HEK293 (cell line): ENCODE data around the gene ZRANB1.
A peak's percentile ranks its signal among the peaks of the same experiment; 100 is the strongest.

Experiments used
- CTCF ChIA-PET: fragments of 350-600 bp; formaldehyde crosslinking; extraction: SDS; loops from one replicate; lab custom pipeline; 2021; ENCODE audit warnings: antibody characterized with exemption; lab: Yijun Ruan, JAX
- POLR2A ChIA-PET: fragments of 300-600 bp; formaldehyde crosslinking; extraction: SDS; loops from one replicate; lab custom pipeline; 2020; ENCODE audit warnings: antibody characterized with exemption, inconsistent platforms; lab: Yijun Ruan, JAX
- H3K27ac ChIP-seq: fragments of 200-500 bp; sonication (Bioruptor generic); 2 replicates; pipeline ENCODE4 v1.5.1; 2014; ENCODE audit warnings: low read depth, low read length, control low read depth, inconsistent platforms; ENCODE audit errors: extremely low read depth
- H3K36me3 ChIP-seq, 2 experiments: fragments of 200-500 bp in 1 of 2; sonication (Bioruptor generic) in 1 of 2; 1 replicate in 1 of 2; 2 replicates in 1 of 2; pipeline ENCODE4 v1.5.1; 2014 to 2017; ENCODE audit warnings: inconsistent platforms in 2 of 2, low read length in 2 of 2; ENCODE audit not compliant: control insufficient read depth in 2 of 2, insufficient read depth in 1 of 2
- H3K4me1 ChIP-seq: fragments of 200-500 bp; sonication (Bioruptor generic); 2 replicates; pipeline ENCODE4 v1.5.1; 2014; ENCODE audit warnings: mild to moderate bottlenecking, low read length, inconsistent platforms; ENCODE audit not compliant: control insufficient read depth, insufficient read depth
- H3K4me3 ChIP-seq: 2 replicates; pipeline ENCODE4 v1.5.1; 2011; ENCODE audit warnings: low read depth, mild to moderate bottlenecking, control low read depth, low read length, moderate library complexity
- H3K9me3 ChIP-seq: fragments of 200-500 bp; sonication (Bioruptor generic); 2 replicates; pipeline ENCODE4 v1.5.1; 2014; ENCODE audit warnings: low read depth, low read length, inconsistent platforms; ENCODE audit not compliant: control insufficient read depth, insufficient read depth
- BCL11B ChIP-seq: fragments of 450-650 bp; formaldehyde crosslinking; IDR thresholded peaks from 2 replicates; pipeline ENCODE4 v1.5.1; 2016; ENCODE audit warnings: low read depth, missing biosample characterization, missing genetic modification characterization
- GFI1B ChIP-seq: fragments of 450-650 bp; formaldehyde crosslinking; IDR thresholded peaks from 2 replicates; pipeline ENCODE4 v1.5.1; 2016; ENCODE audit warnings: missing biosample characterization, missing genetic modification characterization
- GLI4 ChIP-seq: fragments of 450-650 bp; formaldehyde crosslinking; IDR thresholded peaks from 2 replicates; pipeline ENCODE4 v1.5.1; 2016; ENCODE audit warnings: missing biosample characterization, missing genetic modification characterization
- GLIS1 ChIP-seq: fragments of 450-650 bp; formaldehyde crosslinking; IDR thresholded peaks from 2 replicates; pipeline ENCODE4 v1.5.1; 2016; ENCODE audit warnings: missing biosample characterization, missing genetic modification characterization
- HOXD13 ChIP-seq: sonication (generic); formaldehyde crosslinking; IDR thresholded peaks from 2 replicates; pipeline ENCODE4 v1.8.0; 2022; ENCODE audit warnings: missing genetic modification reagents, borderline replicate concordance
- KLF10 ChIP-seq: fragments of 450-650 bp; IDR thresholded peaks from 2 replicates; pipeline ENCODE4 v1.5.1; 2018; ENCODE audit warnings: missing biosample characterization, mild to moderate bottlenecking, missing genetic modification characterization
- KLF16 ChIP-seq: fragments of 450-650 bp; formaldehyde crosslinking; IDR thresholded peaks from 2 replicates; pipeline ENCODE4 v1.5.1; 2017; ENCODE audit warnings: missing biosample characterization, missing genetic modification characterization
- MZF1 ChIP-seq: fragments of 450-650 bp; formaldehyde crosslinking; IDR thresholded peaks from 2 replicates; pipeline ENCODE4 v1.5.1; 2017; ENCODE audit warnings: missing biosample characterization, missing genetic modification characterization, borderline replicate concordance
- OSR2 ChIP-seq: fragments of 450-650 bp; formaldehyde crosslinking; IDR thresholded peaks from 2 replicates; pipeline ENCODE4 v1.5.1; 2016; ENCODE audit warnings: missing biosample characterization, missing genetic modification characterization
- SP3 ChIP-seq: fragments of 450-650 bp; formaldehyde crosslinking; IDR thresholded peaks from 2 replicates; pipeline ENCODE4 v1.5.1; 2016; ENCODE audit warnings: missing biosample characterization, missing genetic modification characterization
- TCF7L2 ChIP-seq: IDR thresholded peaks from 2 replicates; pipeline ENCODE4 v1.6.1; 2011; ENCODE audit warnings: low read depth, mild to moderate bottlenecking, inconsistent platforms, low read length, moderate library complexity, borderline replicate concordance
- TRIM28 ChIP-seq: IDR thresholded peaks from 2 replicates; pipeline ENCODE4 v1.6.1; 2011; ENCODE audit warnings: low read length, control low read depth, borderline replicate concordance
- ZBTB7A ChIP-seq: fragments of 450-650 bp; formaldehyde crosslinking; IDR thresholded peaks from 2 replicates; pipeline ENCODE4 v1.5.1; 2016; ENCODE audit warnings: low read depth, missing biosample characterization, missing genetic modification characterization
- ZFP37 ChIP-seq: fragments of 450-650 bp; formaldehyde crosslinking; IDR thresholded peaks from 2 replicates; pipeline ENCODE4 v1.5.1; 2016; ENCODE audit warnings: missing biosample characterization, missing genetic modification characterization
- ZIC2 ChIP-seq: fragments of 450-650 bp; formaldehyde crosslinking; IDR thresholded peaks from 2 replicates; pipeline ENCODE4 v1.5.1; 2016; ENCODE audit warnings: missing biosample characterization, missing genetic modification characterization
- ZNF155 ChIP-seq: fragments of 450-650 bp; formaldehyde crosslinking; IDR thresholded peaks from 2 replicates; pipeline ENCODE4 v1.5.1; 2016; ENCODE audit warnings: missing biosample characterization, missing genetic modification characterization
- ZNF169 ChIP-seq: fragments of 450-650 bp; formaldehyde crosslinking; IDR thresholded peaks from 2 replicates; pipeline ENCODE4 v1.5.1; 2016; ENCODE audit warnings: missing biosample characterization, missing genetic modification characterization
- ZNF274 ChIP-seq, 2 experiments: fragments of 200-500 bp in 1 of 2; fragments of 450-650 bp in 1 of 2; sonication (Bioruptor generic) in 1 of 2; formaldehyde crosslinking in 1 of 2; IDR thresholded peaks; 2 replicates each; pipeline versions ENCODE4 v1.5.1 to v1.6.1; 2014 to 2016; ENCODE audit warnings: borderline replicate concordance in 1 of 2, inconsistent platforms in 1 of 2, low read length in 1 of 2, missing biosample characterization in 1 of 2, missing genetic modification characterization in 1 of 2
- ZNF354C ChIP-seq: fragments of 450-650 bp; formaldehyde crosslinking; IDR thresholded peaks from 2 replicates; pipeline ENCODE4 v1.5.1; 2016; ENCODE audit warnings: missing biosample characterization, missing genetic modification characterization, low read depth, borderline replicate concordance
- ZNF37A ChIP-seq: fragments of 450-650 bp; IDR thresholded peaks from 2 replicates; pipeline ENCODE4 v1.5.1; 2018; ENCODE audit warnings: missing biosample characterization, missing genetic modification characterization
- ZNF48 ChIP-seq: fragments of 450-650 bp; formaldehyde crosslinking; IDR thresholded peaks from 2 replicates; pipeline ENCODE4 v1.5.1; 2016; ENCODE audit warnings: missing biosample characterization, missing genetic modification characterization
- ZNF514 ChIP-seq: fragments of 450-650 bp; formaldehyde crosslinking; IDR thresholded peaks from 2 replicates; pipeline ENCODE4 v1.5.1; 2016; ENCODE audit warnings: missing biosample characterization, missing genetic modification characterization
- ZNF549 ChIP-seq: fragments of 450-650 bp; IDR thresholded peaks from 2 replicates; pipeline ENCODE4 v1.5.1; 2018; ENCODE audit warnings: missing biosample characterization, missing genetic modification characterization, mild to moderate bottlenecking, inconsistent platforms, moderate library complexity
- ZNF555 ChIP-seq: fragments of 450-650 bp; formaldehyde crosslinking; conservative IDR thresholded peaks from 2 replicates; pipeline ENCODE4 v1.5.1; 2017; ENCODE audit warnings: missing biosample characterization, mild to moderate bottlenecking, missing genetic modification characterization, inconsistent platforms
- ZNF560 ChIP-seq: fragments of 450-650 bp; formaldehyde crosslinking; IDR thresholded peaks from 2 replicates; pipeline ENCODE4 v1.5.1; 2017; ENCODE audit warnings: missing biosample characterization, missing genetic modification characterization, borderline replicate concordance
- ZNF692 ChIP-seq: fragments of 450-650 bp; formaldehyde crosslinking; IDR thresholded peaks from 2 replicates; pipeline ENCODE4 v1.5.1; 2016; ENCODE audit warnings: missing biosample characterization, missing genetic modification characterization
- TF ChIP-seq, protein P1 (sequence below): fragments of 450-650 bp; formaldehyde crosslinking; conservative IDR thresholded peaks from 2 replicates; pipeline ENCODE4 v1.5.1; 2016; ENCODE audit warnings: low read depth, missing biosample characterization, missing genetic modification characterization

The ZRANB1 gene

GRCh38 chr10:125017547-125018298, 75.8 kb downstream of the ZRANB1 start:
- TF ChIP-seq GLI4: no peak
- TF ChIP-seq GLIS1: peak; percentile 97
- TF ChIP-seq ZIC2 (tag by site-specific recombination): peak; percentile 99
- H3K36me3 ChIP-seq: peaks cover 0 to 37% of the 10 kb centered on the region in 2 experiments; a peak in 2 of 3 replicates
- H3K27ac ChIP-seq: no peak overlapping the region
- ChIA-PET POLR2A (no interaction called here), CTCF (interaction anchor here (1.7 kb wide), 1 partner anchor 30 kb away, joined by 8 read pairs; no protein-coding TSS in a partner anchor)
- peaks cover 2% of the 10 kb centered on the region for H3K4me1 ChIP-seq
- no peaks in the 10 kb centered on the region for H3K9me3 ChIP-seq
- no peak overlapping the region for H3K4me3 ChIP-seq

DNA sequence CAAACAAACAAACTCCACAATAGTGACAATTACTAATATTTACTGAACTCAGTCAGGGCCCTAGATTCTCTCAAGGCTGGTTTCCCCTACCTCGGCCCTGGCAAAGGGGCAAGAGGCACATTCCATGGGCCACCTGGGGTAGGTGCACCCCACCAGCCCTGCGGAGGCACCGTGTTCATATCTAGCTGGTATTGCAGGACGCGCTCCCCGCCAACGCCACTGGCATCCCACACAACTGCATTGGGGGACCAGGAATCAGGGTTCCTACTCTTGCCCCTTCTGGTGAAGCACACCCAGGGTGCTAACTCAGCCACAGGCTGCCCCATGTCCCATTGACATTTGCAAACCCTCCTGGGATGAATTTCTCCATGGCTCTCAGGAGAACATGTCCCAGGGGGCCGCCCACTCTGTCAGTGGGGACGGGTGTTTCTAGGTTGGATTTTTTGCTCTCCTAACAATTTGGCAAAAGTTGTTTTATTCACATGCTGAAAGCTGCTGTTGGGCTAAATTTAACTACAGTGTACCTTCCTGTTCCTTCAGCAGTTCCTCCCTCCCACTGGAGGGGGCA, 76.7 kb downstream of the ZRANB1 start:
- POLR2A ChIA-PET: no interaction called here

GRCh38 chr10:125020386-125020785, 78.5 kb downstream of the ZRANB1 start:
- ChIA-PET POLR2A (no interaction called here), CTCF (no interaction called here)
- peaks cover 18% of the 10 kb centered on the region for H3K4me1 ChIP-seq
- no peak overlapping the region for H3K4me3 ChIP-seq
- no peaks in the 10 kb centered on the region for H3K9me3 ChIP-seq
- no peak overlapping the region for H3K27ac ChIP-seq
- H3K36me3 ChIP-seq: peaks cover 0 to 29% of the 10 kb centered on the region in 2 experiments; a peak in 1 of 3 replicates
- TF ChIP-seq ZNF169: no peak
- TF ChIP-seq ZNF37A (tag by site-specific recombination): no peak
- no peak for TF ChIP-seq ZFP37 (tag by site-specific recombination)
- no peak for TF ChIP-seq ZNF549
- no peak for TF ChIP-seq ZNF560 (tag by site-specific recombination)
- no peak for TF ChIP-seq MZF1 (tag by site-specific recombination)
- TF ChIP-seq SP3 (tag by site-specific recombination): no peak
- TF ChIP-seq BCL11B (tag by site-specific recombination): no peak
- TF ChIP-seq ZNF555 (tag by site-specific recombination): no peak
- TF ChIP-seq ZNF354C (tag by site-specific recombination): no peak
- no peak for TF ChIP-seq ZBTB7A (tag by site-specific recombination)
- TF ChIP-seq KLF10 (tag by site-specific recombination): no peak
- TF ChIP-seq ZNF692 (tag by site-specific recombination): no peak
- no peak for TF ChIP-seq TRIM28
- no peak for TF ChIP-seq ZNF514 (tag by site-specific recombination)
- TF ChIP-seq, protein P1, sequence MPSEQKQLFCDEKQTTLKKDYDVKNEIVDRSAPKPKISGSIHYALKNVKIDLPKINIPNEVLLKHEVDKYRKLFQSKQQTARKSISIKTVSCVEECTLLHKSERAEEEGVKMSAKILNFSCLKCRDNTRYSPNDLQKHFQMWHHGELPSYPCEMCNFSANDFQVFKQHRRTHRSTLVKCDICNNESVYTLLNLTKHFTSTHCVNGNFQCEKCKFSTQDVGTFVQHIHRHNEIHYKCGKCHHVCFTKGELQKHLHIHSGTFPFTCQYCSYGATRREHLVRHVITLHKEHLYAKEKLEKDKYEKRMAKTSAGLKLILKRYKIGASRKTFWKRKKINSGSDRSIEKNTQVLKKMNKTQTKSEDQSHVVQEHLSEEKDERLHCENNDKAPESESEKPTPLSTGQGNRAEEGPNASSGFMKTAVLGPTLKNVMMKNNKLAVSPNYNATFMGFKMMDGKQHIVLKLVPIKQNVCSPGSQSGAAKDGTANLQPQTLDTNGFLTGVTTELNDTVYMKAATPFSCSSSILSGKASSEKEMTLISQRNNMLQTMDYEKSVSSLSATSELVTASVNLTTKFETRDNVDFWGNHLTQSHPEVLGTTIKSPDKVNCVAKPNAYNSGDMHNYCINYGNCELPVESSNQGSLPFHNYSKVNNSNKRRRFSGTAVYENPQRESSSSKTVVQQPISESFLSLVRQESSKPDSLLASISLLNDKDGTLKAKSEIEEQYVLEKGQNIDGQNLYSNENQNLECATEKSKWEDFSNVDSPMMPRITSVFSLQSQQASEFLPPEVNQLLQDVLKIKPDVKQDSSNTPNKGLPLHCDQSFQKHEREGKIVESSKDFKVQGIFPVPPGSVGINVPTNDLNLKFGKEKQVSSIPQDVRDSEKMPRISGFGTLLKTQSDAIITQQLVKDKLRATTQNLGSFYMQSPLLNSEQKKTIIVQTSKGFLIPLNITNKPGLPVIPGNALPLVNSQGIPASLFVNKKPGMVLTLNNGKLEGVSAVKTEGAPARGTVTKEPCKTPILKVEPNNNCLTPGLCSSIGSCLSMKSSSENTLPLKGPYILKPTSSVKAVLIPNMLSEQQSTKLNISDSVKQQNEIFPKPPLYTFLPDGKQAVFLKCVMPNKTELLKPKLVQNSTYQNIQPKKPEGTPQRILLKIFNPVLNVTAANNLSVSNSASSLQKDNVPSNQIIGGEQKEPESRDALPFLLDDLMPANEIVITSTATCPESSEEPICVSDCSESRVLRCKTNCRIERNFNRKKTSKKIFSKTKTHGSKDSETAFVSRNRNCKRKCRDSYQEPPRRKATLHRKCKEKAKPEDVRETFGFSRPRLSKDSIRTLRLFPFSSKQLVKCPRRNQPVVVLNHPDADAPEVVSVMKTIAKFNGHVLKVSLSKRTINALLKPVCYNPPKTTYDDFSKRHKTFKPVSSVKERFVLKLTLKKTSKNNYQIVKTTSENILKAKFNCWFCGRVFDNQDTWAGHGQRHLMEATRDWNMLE (tag by site-specific recombination): no peak
- no peak for TF ChIP-seq ZNF155 (tag by site-specific recombination)
- no peak for TF ChIP-seq HOXD13 (CRISPR knock-in tag)
- no peak for TF ChIP-seq ZNF48
- no peak for TF ChIP-seq OSR2 (tag by site-specific recombination)
- TF ChIP-seq, all 188 proteins: peak for 0

More for the DNA sequence above, 76.7 kb downstream of the ZRANB1 start:
- H3K36me3 ChIP-seq: peaks cover 0 to 33% of the 10 kb centered on the region in 2 experiments; a peak in 2 of 3 replicates
- H3K9me3 ChIP-seq: no peaks in the 10 kb centered on the region
- no peak overlapping the region for H3K27ac ChIP-seq
- CTCF ChIA-PET: no interaction called here
- peaks cover 7% of the 10 kb centered on the region for H3K4me1 ChIP-seq
- no peak overlapping the region for H3K4me3 ChIP-seq
- TF ChIP-seq ZNF274 (IDR thresholded peaks at IDR 0.05; ENCODE audit: low read length): no peak
- TF ChIP-seq ZNF274 (tag by site-specific recombination; IDR thresholded peaks at IDR 0.05; ENCODE audit: borderline replicate concordance): no peak
- TF ChIP-seq TCF7L2: no peak
- TF ChIP-seq GFI1B (tag by site-specific recombination): no peak
- no peak for TF ChIP-seq KLF16
